GM13976 (cell line): ENCODE data around the gene ZNF483.
"Not testable (repeated sequence)": the region's sequence is repeated elsewhere in the genome, so short reads cannot be mapped to it uniquely, and the experiment has no call there.

Experiments
- DNase-seq: peaks from one replicate; pipeline ENCODE4 v3.0.0; 2012; ENCODE audit warnings: low spot score
- CTCF ChIP-seq: IDR thresholded peaks from 2 replicates; pipeline ENCODE4 v1.5.1; 2012; ENCODE audit warnings: borderline replicate concordance, mild to moderate bottlenecking; ENCODE audit not compliant: insufficient read depth; ENCODE audit errors: extremely low read depth, missing control alignments, control extremely low read depth
- in situ Hi-C: fragments of 300-500 bp; cut with MboI; formaldehyde crosslinking; loops from one replicate; pipeline ENCODE4 v1.12.0; 2022; ENCODE audit warnings: low sequenced_read_pairs, mixed read lengths, inconsistent platforms; ENCODE audit not compliant: unreplicated experiment

Gene ZNF483

GRCh38 chr9:111483858-111484571 lies 41.0 kb upstream of the ZNF483 start, which contains the start of gene ECPAS:
Gene ECPAS (minus strand): TSS chr9:111484383. CDS start chr9:111472918, 11,465 bp downstream.
- peak; percentile 92 for DNase-seq
- TF ChIP-seq CTCF = no peak
- in situ Hi-C loops = no loop called here

- no peak for TF ChIP-seq CTCF
- in situ Hi-C loops = no loop called here
- DNase-seq = no peak
These were observed 40.4 kb upstream of the ZNF483 start for GRCh38 chr9:111484572-111484894.

GRCh38 chr9:111497196-111497595 lies 27.8 kb upstream of the ZNF483 start:
- in situ Hi-C loops, DNase-seq: not testable (repeated sequence)

- no peak for TF ChIP-seq CTCF
- in situ Hi-C loops = no loop called here
- DNase-seq = no peak
These were observed 23.9 kb upstream of the ZNF483 start for GRCh38 chr9:111501005-111501562.

GRCh38 chr9:111501648-111502047 lies 23.3 kb upstream of the ZNF483 start:
- no peak for DNase-seq
- in situ Hi-C loops = no loop called here
- TF ChIP-seq CTCF = no peak

GRCh38 chr9:111502506-111502905 lies 22.5 kb upstream of the ZNF483 start:
- in situ Hi-C loops = no loop called here

GRCh38 chr9:111511581-111511980 lies 13.4 kb upstream of the ZNF483 start:
- DNase-seq, in situ Hi-C loops: not testable (repeated sequence)

More at GRCh38 chr9:111502506-111502905, 22.5 kb upstream of the ZNF483 start:
- TF ChIP-seq CTCF = no peak
- no peak for DNase-seq

- no peak for TF ChIP-seq CTCF
- in situ Hi-C loops = no loop called here
- no peak for DNase-seq
These were observed 10.0 kb upstream of the ZNF483 start for GRCh38 chr9:111514967-111515366.
